ENCODE measurements around the gene CEP97.

DNA sequence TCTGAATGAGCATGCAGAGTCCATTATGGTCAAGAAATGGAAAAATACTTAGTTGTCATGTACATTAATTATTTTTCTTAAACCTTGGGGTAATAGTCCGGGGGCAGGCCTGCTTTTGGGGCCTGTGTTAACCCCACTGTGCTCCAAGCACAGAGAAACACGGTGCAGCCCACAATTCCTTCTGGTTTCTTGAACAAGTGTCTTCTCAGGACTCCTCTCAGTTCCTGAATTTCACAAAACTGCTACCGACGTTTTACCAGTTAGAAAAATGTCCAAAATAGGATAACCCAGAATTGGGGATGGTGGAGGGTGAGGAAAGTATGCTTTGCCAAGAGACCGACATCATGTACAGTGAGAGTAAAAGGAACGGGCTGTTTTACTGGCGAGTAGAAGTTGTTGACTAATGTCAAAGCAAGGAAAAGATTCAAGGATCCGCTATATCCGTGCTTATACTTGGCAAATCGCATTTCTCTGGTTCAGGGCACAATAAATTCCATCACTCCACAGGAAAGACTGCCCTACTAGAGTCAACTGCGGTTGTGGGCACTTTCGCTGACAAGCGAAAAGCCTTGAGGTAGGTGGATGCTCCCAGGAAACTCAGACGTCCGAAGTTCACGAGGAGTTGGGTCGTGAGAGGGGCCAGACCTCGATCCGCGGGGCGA is 54.1 kb downstream of the CEP97 start:
- TF ChIP-seq, protein P1, sequence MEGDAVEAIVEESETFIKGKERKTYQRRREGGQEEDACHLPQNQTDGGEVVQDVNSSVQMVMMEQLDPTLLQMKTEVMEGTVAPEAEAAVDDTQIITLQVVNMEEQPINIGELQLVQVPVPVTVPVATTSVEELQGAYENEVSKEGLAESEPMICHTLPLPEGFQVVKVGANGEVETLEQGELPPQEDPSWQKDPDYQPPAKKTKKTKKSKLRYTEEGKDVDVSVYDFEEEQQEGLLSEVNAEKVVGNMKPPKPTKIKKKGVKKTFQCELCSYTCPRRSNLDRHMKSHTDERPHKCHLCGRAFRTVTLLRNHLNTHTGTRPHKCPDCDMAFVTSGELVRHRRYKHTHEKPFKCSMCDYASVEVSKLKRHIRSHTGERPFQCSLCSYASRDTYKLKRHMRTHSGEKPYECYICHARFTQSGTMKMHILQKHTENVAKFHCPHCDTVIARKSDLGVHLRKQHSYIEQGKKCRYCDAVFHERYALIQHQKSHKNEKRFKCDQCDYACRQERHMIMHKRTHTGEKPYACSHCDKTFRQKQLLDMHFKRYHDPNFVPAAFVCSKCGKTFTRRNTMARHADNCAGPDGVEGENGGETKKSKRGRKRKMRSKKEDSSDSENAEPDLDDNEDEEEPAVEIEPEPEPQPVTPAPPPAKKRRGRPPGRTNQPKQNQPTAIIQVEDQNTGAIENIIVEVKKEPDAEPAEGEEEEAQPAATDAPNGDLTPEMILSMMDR (optimal IDR thresholded peaks at IDR 0.05 in 1 of 3, IDR thresholded peaks at IDR 0.05 in 1 of 3, conservative IDR thresholded peaks at IDR 0.05 in 1 of 3; ENCODE audit: extremely low read depth in 1 of 3, insufficient read depth in 2 of 3, low read length in 3 of 3): no peak
- no peak for TF ChIP-seq EZH2 (IDR thresholded peaks at IDR 0.05; ENCODE audit: low read length)

All from keratinocyte (primary cell).